Natural killer cell (primary cell): ENCODE data around the gene ZNF678. TPM values are rescaled to one million over a fixed set of nuclear protein-coding genes. Genes with fewer than 3 reads are reported as not detected.

ENCODE experiments used
- ATAC-seq, 3 donors: fragments of 150-1000 bp in 2 of 3; fragments of 200-7000 bp in 1 of 3; cut with Tn5 transposase; 1 replicate in 1 of 3; 2 replicates in 2 of 3; pipeline ENCODE4 v1.10.0; 2021; ENCODE audit warnings: mild to moderate bottlenecking in 2 of 3, moderate library complexity in 2 of 3
- DNase-seq, 2 donors: peaks; one replicate each; pipeline versions ENCODE4 v3.0.0 to v3.0.0-alpha.2; 2013 to 2021; ENCODE audit warnings: mixed read lengths in 1 of 2
- H3K27ac ChIP-seq: one replicate; pipeline ENCODE4 v1.5.1; 2013; ENCODE audit warnings: mild to moderate bottlenecking, low read length
- H3K27me3 ChIP-seq: one replicate; pipeline ENCODE4 v1.6.1; 2013; ENCODE audit warnings: low read length; ENCODE audit not compliant: control insufficient read depth, insufficient read depth
- H3K36me3 ChIP-seq: one replicate; pipeline ENCODE4 v1.6.1; 2013; ENCODE audit warnings: low read length; ENCODE audit not compliant: control insufficient read depth, insufficient read depth
- H3K4me1 ChIP-seq: one replicate; pipeline ENCODE4 v1.6.1; 2013; ENCODE audit warnings: low read length; ENCODE audit not compliant: control insufficient read depth, insufficient read depth
- H3K4me3 ChIP-seq: one replicate; pipeline ENCODE4 v1.5.1; 2013; ENCODE audit warnings: low read length
- H3K9me3 ChIP-seq: one replicate; pipeline ENCODE4 v1.6.1; 2013; ENCODE audit warnings: low read length; ENCODE audit not compliant: control insufficient read depth, insufficient read depth
- H3K27ac Mint-ChIP-seq, 2 donors: one replicate each; pipeline ENCODE4 v1.8.0; 2022; ENCODE audit warnings: mild to moderate bottlenecking in 2 of 2, mixed read lengths in 2 of 2, moderate library complexity in 1 of 2
- H3K27me3 Mint-ChIP-seq, 2 donors: one replicate each; pipeline ENCODE4 v1.8.0; 2022; ENCODE audit warnings: low read depth in 2 of 2, mixed read lengths in 2 of 2
- H3K36me3 Mint-ChIP-seq: one replicate; pipeline ENCODE4 v1.8.0; 2022; ENCODE audit warnings: mixed read lengths
- H3K4me1 Mint-ChIP-seq, 2 donors: one replicate each; pipeline ENCODE4 v1.8.0; 2022; ENCODE audit warnings: mixed read lengths in 2 of 2
- H3K4me3 Mint-ChIP-seq: one replicate; pipeline ENCODE4 v1.8.0; 2022; ENCODE audit warnings: mild to moderate bottlenecking, moderate library complexity, mixed read lengths
- H3K9me3 Mint-ChIP-seq, 2 donors: one replicate each; pipeline ENCODE4 v1.8.0; 2022; ENCODE audit warnings: mixed read lengths in 2 of 2
- WGBS: methylation state at CpG from one replicate; pipeline ENCODE4 v1.1.7; 2013; ENCODE audit warnings: missing lambda C conversion rate; ENCODE audit not compliant: insufficient coverage; 5-methylcytosine and 5-hydroxymethylcytosine counted together
- intact Hi-C: fragments of 100-400 bp; cut with micrococcal nuclease; formaldehyde crosslinking; loops from one replicate; pipeline ENCODE4 v1.14.2; 2022
- total RNA-seq, 4 donors: library from RNA; stranded (reverse); fragments of 120-200 nt in 1 of 4; gene quantifications; one replicate each; pipeline versions ENCODE4 v1.2.3 to v1.2.4, GENCODE V29; 2013 to 2022
- TF ChIP-seq, protein P1 (sequence below): fragments of 200-600 bp; IDR thresholded peaks from one replicate; pipeline ENCODE4 v1.8.0; 2022; ENCODE audit warnings: antibody characterized with exemption

The ZNF678 gene
- total RNA-seq, 3 donors from 2014 or later (not counting 1 experiment from before 2014, with no cell fraction given): 9.7 to 14.0 (median 10.7) TPM

GRCh38 chr1:227541129-227541528, 22.2 kb upstream of the ZNF678 start:
- Histone ChIP-seq H3K27ac (no peak overlapping the region), H3K9me3 (no peaks in the 10 kb centered on the region), H3K27me3 (no peaks in the 10 kb centered on the region), H3K4me1 (peaks cover 16% of the 10 kb centered on the region), H3K4me3 (no peak overlapping the region), H3K36me3 (no peaks in the 10 kb centered on the region)
- TF ChIP-seq, protein P1, sequence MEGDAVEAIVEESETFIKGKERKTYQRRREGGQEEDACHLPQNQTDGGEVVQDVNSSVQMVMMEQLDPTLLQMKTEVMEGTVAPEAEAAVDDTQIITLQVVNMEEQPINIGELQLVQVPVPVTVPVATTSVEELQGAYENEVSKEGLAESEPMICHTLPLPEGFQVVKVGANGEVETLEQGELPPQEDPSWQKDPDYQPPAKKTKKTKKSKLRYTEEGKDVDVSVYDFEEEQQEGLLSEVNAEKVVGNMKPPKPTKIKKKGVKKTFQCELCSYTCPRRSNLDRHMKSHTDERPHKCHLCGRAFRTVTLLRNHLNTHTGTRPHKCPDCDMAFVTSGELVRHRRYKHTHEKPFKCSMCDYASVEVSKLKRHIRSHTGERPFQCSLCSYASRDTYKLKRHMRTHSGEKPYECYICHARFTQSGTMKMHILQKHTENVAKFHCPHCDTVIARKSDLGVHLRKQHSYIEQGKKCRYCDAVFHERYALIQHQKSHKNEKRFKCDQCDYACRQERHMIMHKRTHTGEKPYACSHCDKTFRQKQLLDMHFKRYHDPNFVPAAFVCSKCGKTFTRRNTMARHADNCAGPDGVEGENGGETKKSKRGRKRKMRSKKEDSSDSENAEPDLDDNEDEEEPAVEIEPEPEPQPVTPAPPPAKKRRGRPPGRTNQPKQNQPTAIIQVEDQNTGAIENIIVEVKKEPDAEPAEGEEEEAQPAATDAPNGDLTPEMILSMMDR: no peak
- H3K27ac Mint-ChIP-seq: no peak overlapping the region
- no peaks in the 10 kb centered on the region for H3K9me3 Mint-ChIP-seq
- peak overlapping the region; percentile 70 for H3K4me3 Mint-ChIP-seq
- peaks cover 8% of the 10 kb centered on the region for H3K36me3 Mint-ChIP-seq
- intact Hi-C loops: no loop called here
- 100% methylated on average over 5 of the region's 5 CpGs for WGBS
- H3K4me1 Mint-ChIP-seq: peaks cover 0 to 14% of the 10 kb centered on the region in 2 donors
- DNase-seq: no peak
- ATAC-seq: no peak
- H3K27me3 Mint-ChIP-seq: no peaks in the 10 kb centered on the region

- Histone ChIP-seq H3K4me3 (peak overlapping the region; percentile 37), H3K36me3 (no peaks in the 10 kb centered on the region), H3K27me3 (no peaks in the 10 kb centered on the region), H3K27ac (no peak overlapping the region), H3K9me3 (no peaks in the 10 kb centered on the region), H3K4me1 (peaks cover 16% of the 10 kb centered on the region)
- intact Hi-C loops: loop anchor here (1.0 kb wide), 1 partner anchor 22 kb away; the partner anchor contains the start of gene ZNF678
- Mint-ChIP-seq H3K4me3 (peak overlapping the region; percentile 70), H3K27ac (no peak overlapping the region), H3K36me3 (peaks cover 3% of the 10 kb centered on the region), H3K4me1 (peaks cover 0 to 14% of the 10 kb centered on the region in 2 donors), H3K9me3 (no peaks in the 10 kb centered on the region), H3K27me3 (no peaks in the 10 kb centered on the region)
- TF ChIP-seq, protein P1: no peak
- no peak for ATAC-seq
- peak in 1 of 2 donors; percentile 15 for DNase-seq
- WGBS: 33% methylated on average over 32 of the region's 32 CpGs
Measured at GRCh38 chr1:227541796-227542152, 21.6 kb upstream of the ZNF678 start.

GRCh38 chr1:227542153-227543120, 20.9 kb upstream of the ZNF678 start:
- Mint-ChIP-seq H3K36me3 (no peaks in the 10 kb centered on the region), H3K27me3 (peaks cover 0 to 3% of the 10 kb centered on the region in 2 donors), H3K4me1 (peaks cover 0 to 14% of the 10 kb centered on the region in 2 donors), H3K4me3 (peak overlapping the region; percentile 72), H3K9me3 (no peaks in the 10 kb centered on the region), H3K27ac (peak overlapping the region; percentile 53 to 75)
- Histone ChIP-seq H3K27me3 (no peaks in the 10 kb centered on the region), H3K4me1 (peaks cover 16% of the 10 kb centered on the region), H3K4me3 (peak overlapping the region; percentile 37), H3K27ac (peak overlapping the region; percentile 44), H3K36me3 (no peaks in the 10 kb centered on the region), H3K9me3 (no peaks in the 10 kb centered on the region)
- TF ChIP-seq, protein P1: peak; percentile 97
- peak; percentile 96 to 98 (median 98) for ATAC-seq
- WGBS: 5% methylated on average over 84 of the region's 84 CpGs
- intact Hi-C loops: loop anchor here (1.0 kb wide), 1 partner anchor 21 kb away; the partner anchor contains the start of gene ZNF678
- peak; percentile 89 to 93 for DNase-seq
